HCT116 (cell line): Measurements from ENCODE around the gene CCDC74B. TPM values are rescaled to one million over a fixed set of nuclear protein-coding genes. Genes with fewer than 3 reads are reported as not detected.
"Not testable (repeated sequence)": the region's sequence is repeated elsewhere in the genome, so short reads cannot be mapped to it uniquely, and the experiment has no call there.

Experiments
- ATAC-seq: fragments of 200-7000 bp; cut with Tn5 transposase; 2 replicates; pipeline ENCODE4 v1.9.1; 2020; ENCODE audit warnings: mild to moderate bottlenecking, moderate library complexity
- Bru-seq: library from RNA; stranded (reverse); fragments of 400-500 nt; gene quantifications from one replicate; lab custom pipeline; 2021; lab: Mats Ljungman, UMichigan
- BruChase-seq, 2 experiments: library from RNA; stranded (reverse); fragments of 400-500 nt; gene quantifications; one replicate each; lab custom pipeline; 2021; lab: Mats Ljungman, UMichigan
- BruUV-seq: library from RNA; stranded (reverse); fragments of 400-500 nt; replicated peaks from 2 replicates; lab custom pipeline; 2021; lab: Mats Ljungman, UMichigan
- CTCF ChIA-PET: fragments of 300-600 bp; sonication (Branson Sonifier 250); formaldehyde crosslinking; loops from one replicate; lab custom pipeline; 2021; ENCODE audit warnings: antibody characterized with exemption; lab: Charles Lee
- POLR2A ChIA-PET: fragments of 300-600, 350-600 bp; sonication (Branson Sonifier 250); formaldehyde crosslinking; loops from one replicate; lab custom pipeline; 2021; ENCODE audit warnings: antibody characterized with exemption; lab: Charles Lee
- RAD21 ChIA-PET, 2 experiments: fragments of 300-600 bp; sonication (Branson Sonifier 250); formaldehyde crosslinking; loops; one replicate each; lab custom pipeline; 2023; ENCODE audit warnings: low total read pairs in 2 of 2; ENCODE audit not compliant: uncharacterized antibody in 2 of 2, unreplicated experiment in 2 of 2, low non-redundant PET in 1 of 2; lab: Charles Lee
- DNase-seq: peaks from one replicate; pipeline ENCODE4 v3.0.0-alpha.2; 2010; ENCODE audit warnings: low read depth, low spot score
- H2AFZ ChIP-seq: fragments of 200-600 bp; shearing (Covaris generic), sonication (generic); 2 replicates; pipeline ENCODE4 v1.6.1; 2017; ENCODE audit warnings: low read depth, mixed run types, mixed read lengths, antibody characterized with exemption, low read length; ENCODE audit not compliant: poor library complexity, severe bottlenecking
- H3K27ac ChIP-seq: 2 replicates; pipeline ENCODE4 v1.5.1; 2012; ENCODE audit warnings: low read depth, low read length
- H3K27me3 ChIP-seq: fragments of 200-600 bp; sonication (generic); 2 replicates; pipeline ENCODE4 v1.6.1; 2016; ENCODE audit warnings: mixed run types, low read length, mixed read lengths; ENCODE audit not compliant: insufficient read depth
- H3K36me3 ChIP-seq, 2 experiments: fragments of 200-500 bp in 1 of 2; fragments of 200-600 bp in 1 of 2; sonication (Bioruptor generic) in 1 of 2; sonication (generic) in 1 of 2; 2 replicates each; pipeline versions ENCODE4 v1.5.1 to v1.6.1; 2014 to 2016; ENCODE audit warnings: low read length in 2 of 2, inconsistent platforms in 1 of 2, mixed read lengths in 1 of 2, mixed run types in 1 of 2; ENCODE audit not compliant: insufficient read depth in 2 of 2, control insufficient read depth in 1 of 2
- H3K4me1 ChIP-seq, 2 experiments: fragments of 200-600 bp in 1 of 2; sonication (generic) in 1 of 2; 2 replicates each; pipeline versions ENCODE4 v1.5.1 to v1.6.1; 2012 to 2017; ENCODE audit warnings: low read length in 2 of 2, inconsistent platforms in 1 of 2, mild to moderate bottlenecking in 1 of 2, mixed read lengths in 1 of 2, mixed run types in 1 of 2, moderate library complexity in 1 of 2; ENCODE audit not compliant: insufficient read depth in 2 of 2, control insufficient read depth in 1 of 2
- H3K4me2 ChIP-seq: fragments of 200-600 bp; sonication (generic); 2 replicates; pipeline ENCODE4 v1.6.1; 2017; ENCODE audit warnings: mixed run types, low read length, mixed read lengths
- H3K4me3 ChIP-seq, 2 experiments: fragments of 200-600 bp in 1 of 2; sonication (generic) in 1 of 2; replicated peaks in 1 of 2; 2 replicates each; pipeline ENCODE4 v1.5.1; 2011 to 2016; ENCODE audit warnings: low read length in 2 of 2, control low read depth in 1 of 2, low read depth in 1 of 2, mild to moderate bottlenecking in 1 of 2, mixed read lengths in 1 of 2, mixed run types in 1 of 2
- H3K79me2 ChIP-seq: fragments of 200-600 bp; sonication (generic); 2 replicates; pipeline ENCODE4 v1.6.1; 2017; ENCODE audit warnings: mild to moderate bottlenecking, mixed run types, low read length, moderate library complexity, mixed read lengths; ENCODE audit not compliant: insufficient read depth
- H3K9ac ChIP-seq: fragments of 200-600 bp; sonication (generic); 2 replicates; pipeline ENCODE4 v1.6.1; 2016; ENCODE audit warnings: low read length, mixed read lengths
- H3K9me2 ChIP-seq: fragments of 200-600 bp; sonication (generic), shearing (Covaris generic); 2 replicates; pipeline ENCODE4 v1.6.1; 2017; ENCODE audit warnings: mixed run types, mild to moderate bottlenecking, moderate library complexity; ENCODE audit not compliant: insufficient read depth
- H3K9me3 ChIP-seq, 2 experiments: fragments of 200-500 bp in 1 of 2; fragments of 200-600 bp in 1 of 2; sonication (Bioruptor generic) in 1 of 2; sonication (generic) in 1 of 2; 2 replicates each; pipeline ENCODE4 v1.6.1; 2014 to 2017; ENCODE audit warnings: low read length in 2 of 2, mixed read lengths in 2 of 2, inconsistent platforms in 1 of 2, low read depth in 1 of 2, mild to moderate bottlenecking in 1 of 2, mixed run types in 1 of 2, moderate library complexity in 1 of 2; ENCODE audit not compliant: control insufficient read depth in 1 of 2, insufficient read depth in 1 of 2
- H4K20me1 ChIP-seq: fragments of 200-600 bp; sonication (generic), shearing (Covaris generic); 2 replicates; pipeline ENCODE4 v1.6.1; 2017; ENCODE audit warnings: mixed run types, mild to moderate bottlenecking, moderate library complexity; ENCODE audit not compliant: insufficient read depth
- EGR1 ChIP-seq: IDR thresholded peaks from 2 replicates; pipeline ENCODE4 v1.6.1; 2012; ENCODE audit warnings: low read depth
- POLR2AphosphoS5 ChIP-seq: IDR thresholded peaks from 2 replicates; pipeline ENCODE4 v1.6.1; 2011; ENCODE audit warnings: mild to moderate bottlenecking, low read depth, low read length, moderate library complexity
- intact Hi-C: fragments of 100-400 bp; cut with micrococcal nuclease; formaldehyde crosslinking; loops from 2 replicates; pipeline ENCODE4 v1.10.0; 2022
- long read RNA-seq: library from polyadenylated mRNA; unstranded; transcript quantifications from one replicate; pipeline ENCODE4 v2.0.0, GENCODE V29; 2021; ENCODE audit not compliant: unreplicated experiment
- polyA plus RNA-seq: library from polyadenylated mRNA; unstranded; fragments of >200 nt; gene quantifications from 2 replicates; pipeline ENCODE4 v1.2.1, GENCODE V29; 2012; ENCODE audit warnings: missing spikeins
- total RNA-seq: library from RNA; stranded (reverse); gene quantifications from one replicate; pipeline ENCODE4 v1.2.1, GENCODE V29; 2021; ENCODE audit not compliant: unreplicated experiment

CCDC74B gene
- total RNA-seq (3.2 TPM), Bru-seq, nascent RNA (percentile 26 among the genes with signal in this experiment), BruChase-seq, experiment 1, labeled RNA remaining after a 6-hour chase (percentile 38 among the genes with signal in this experiment), BruChase-seq, experiment 2, labeled RNA remaining after a 2-hour chase (percentile 35 among the genes with signal in this experiment)
- 2.4 and 3.0 TPM in 2 replicates for polyA plus RNA-seq
- long read RNA-seq, partial matches to known transcripts: 0 of 5 reads
- long read RNA-seq, other reads (novel, unspliced or antisense): 2 of 5 reads

GRCh38 chr2:130145006-130145414 lies at the start of gene CCDC74B:
Gene CCDC74B, minus strand, starts transcription at chr2:130145112. Its CDS starts 116 bp downstream, at chr2:130144996.
- H3K79me2 ChIP-seq, intact Hi-C loops, H3K4me1 ChIP-seq, H2AFZ ChIP-seq, H3K27ac ChIP-seq, BruUV-seq, H3K9me2 ChIP-seq, DNase-seq, H3K9me3 ChIP-seq, H3K27me3 ChIP-seq, RAD21 ChIA-PET, H4K20me1 ChIP-seq, POLR2A ChIA-PET, CTCF ChIA-PET, H3K36me3 ChIP-seq: not testable (repeated sequence)
- peak within 1 kb of the TSS; percentile 26 to 38; a peak in 3 of 4 replicates for H3K4me3 ChIP-seq
- peak within 1 kb of the TSS; percentile 65 for H3K4me2 ChIP-seq
- peak; percentile 64 for TF ChIP-seq EGR1
- TF ChIP-seq POLR2AphosphoS5: 0 out of 2 replicates have a peak, but pooled peaks have one; percentile 29
- H3K9ac ChIP-seq: peak within 1 kb of the TSS; percentile 40; the same call in 1 of the 2 replicates
- ATAC-seq: peak; percentile 97

- DNase-seq, H4K20me1 ChIP-seq, BruUV-seq, H3K4me2 ChIP-seq, H2AFZ ChIP-seq, H3K9ac ChIP-seq, H3K4me1 ChIP-seq, H3K9me2 ChIP-seq, H3K27me3 ChIP-seq, POLR2A ChIA-PET, H3K4me3 ChIP-seq, H3K36me3 ChIP-seq, intact Hi-C loops, RAD21 ChIA-PET, CTCF ChIA-PET, H3K9me3 ChIP-seq, H3K27ac ChIP-seq, ATAC-seq, H3K79me2 ChIP-seq: not testable (repeated sequence)
These were observed 48.9 kb upstream of the CCDC74B start for GRCh38 chr2:130193824-130194223.

- H2AFZ ChIP-seq, intact Hi-C loops, DNase-seq, H3K27ac ChIP-seq, BruUV-seq, CTCF ChIA-PET, H3K27me3 ChIP-seq, H3K36me3 ChIP-seq, H3K9me3 ChIP-seq, POLR2A ChIA-PET, H3K4me1 ChIP-seq, ATAC-seq, H3K4me2 ChIP-seq, RAD21 ChIA-PET, H3K79me2 ChIP-seq, H3K4me3 ChIP-seq, H4K20me1 ChIP-seq, H3K9ac ChIP-seq, H3K9me2 ChIP-seq: not testable (repeated sequence)
These were observed 47.5 kb upstream of the CCDC74B start for GRCh38 chr2:130192451-130192850.

DNA sequence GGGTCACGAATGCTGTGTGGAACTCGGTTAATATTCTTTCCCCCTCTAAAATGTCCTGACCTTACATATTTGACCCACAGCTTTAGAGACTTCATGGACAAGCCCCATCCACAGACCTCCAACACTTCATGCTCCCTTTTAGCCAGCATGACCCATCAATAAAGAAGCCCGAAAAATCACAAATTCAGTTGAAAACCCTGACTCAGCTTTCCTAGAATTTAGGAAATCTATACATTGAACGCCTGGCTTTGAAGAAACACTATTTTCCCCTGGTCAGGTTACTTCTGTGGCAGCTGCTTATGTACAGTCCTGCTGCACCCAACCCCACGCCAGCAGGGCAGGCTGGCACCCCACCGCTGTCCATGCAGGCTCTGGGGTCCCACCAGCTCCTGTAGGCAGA lies 46.4 kb upstream of the CCDC74B start:
- H3K4me3 ChIP-seq, RAD21 ChIA-PET, CTCF ChIA-PET, H4K20me1 ChIP-seq, H2AFZ ChIP-seq, ATAC-seq, H3K4me2 ChIP-seq, H3K36me3 ChIP-seq, H3K27ac ChIP-seq, BruUV-seq, H3K79me2 ChIP-seq, intact Hi-C loops, DNase-seq, H3K27me3 ChIP-seq, POLR2A ChIA-PET, H3K9me3 ChIP-seq, H3K9ac ChIP-seq, H3K9me2 ChIP-seq, H3K4me1 ChIP-seq: not testable (repeated sequence)
